ENCODE data around the gene MROH8.
"Not testable (repeated sequence)": the region's sequence is repeated elsewhere in the genome, so short reads cannot be mapped to it uniquely, and the experiment has no call there.

MROH8 gene

GRCh38 chr20:37095599-37096414 is 83.5 kb downstream of the MROH8 start, which contains the start of gene RBL1:
Gene RBL1 (minus strand): TSS chr20:37095997. CDS start chr20:37095928, 69 bp downstream.
- peak; percentile 63 to 66 for DNase-seq (ENCODE audit: low read depth in 2 of 2, low spot score in 1 of 2)

DNA sequence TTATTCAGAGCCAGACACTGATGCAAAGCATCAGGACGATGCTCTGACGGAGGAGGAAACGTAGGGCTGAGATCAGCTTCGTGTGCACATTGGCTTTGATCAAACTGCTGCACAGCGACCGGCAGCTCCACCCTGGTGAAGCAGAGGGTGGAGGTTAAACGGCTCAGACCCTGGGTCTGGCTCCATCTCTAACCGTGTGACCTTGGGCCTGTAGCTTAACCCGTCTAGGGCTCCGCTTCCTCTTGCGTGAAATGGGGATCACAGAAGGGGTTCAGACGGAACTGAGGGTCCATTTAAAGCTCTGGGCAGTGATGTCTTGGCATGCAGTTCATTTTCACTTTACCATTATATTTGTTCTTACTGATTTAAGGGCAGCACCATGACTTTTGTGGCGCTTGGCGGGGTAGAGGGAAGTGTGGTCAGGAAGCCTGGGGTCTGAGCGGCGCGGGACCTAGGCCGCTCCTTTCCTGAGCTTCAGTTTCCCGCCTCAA is 84.2 kb downstream of the MROH8 start:
- DNase-seq (ENCODE audit: low read depth in 2 of 2, low spot score in 1 of 2), result peak in 1 of 2 donors; percentile 3

DNA sequence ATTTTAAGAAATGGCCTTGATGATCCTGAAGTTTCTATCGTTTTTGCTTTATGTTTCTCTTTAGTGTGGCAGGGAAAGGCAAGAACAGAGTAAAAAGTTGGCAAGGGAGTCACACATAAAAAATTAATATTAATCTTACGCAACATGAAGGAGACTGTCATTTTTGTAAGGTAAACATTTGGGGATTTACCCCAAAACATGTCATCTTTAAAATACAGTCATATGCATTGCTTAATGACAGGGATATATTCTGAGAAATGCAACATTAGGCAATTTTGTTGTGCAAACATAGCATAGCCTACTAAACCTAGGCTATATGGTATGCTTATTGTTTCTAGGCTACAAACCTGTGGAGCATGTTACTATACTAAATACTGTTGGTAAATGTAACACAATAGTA is 88.9 kb downstream of the MROH8 start:
- no peak for DNase-seq (ENCODE audit: low read depth in 2 of 2, low spot score in 1 of 2)

- DNase-seq (ENCODE audit: low read depth in 2 of 2, low spot score in 1 of 2), result peak; percentile 13 to 20
Measured at GRCh38 chr20:37081717-37082289, 97.5 kb downstream of the MROH8 start.

DNA sequence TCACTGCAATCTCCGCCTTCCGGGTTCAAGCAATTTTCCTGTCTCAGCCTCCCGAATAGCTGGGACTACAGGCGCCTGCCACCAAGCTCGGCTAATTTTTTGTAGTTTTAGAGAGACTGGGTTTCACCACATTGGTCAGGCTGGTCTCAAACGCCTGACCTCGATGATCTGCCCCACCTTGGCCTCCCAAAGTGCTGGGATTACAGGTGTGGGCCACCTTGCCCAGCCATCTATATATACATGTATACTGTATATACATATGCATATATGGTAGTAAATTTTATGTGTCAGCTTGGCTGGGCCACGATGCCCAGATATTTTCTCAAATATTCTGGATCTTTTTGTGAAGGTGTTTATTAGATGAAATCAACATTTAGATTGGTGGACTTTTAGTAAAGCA is 102.3 kb downstream of the MROH8 start:
- DNase-seq (ENCODE audit: low read depth in 2 of 2, low spot score in 1 of 2), result no peak

- no peak for DNase-seq (ENCODE audit: low read depth in 2 of 2, low spot score in 1 of 2)
Measured at GRCh38 chr20:37075932-37076685, 103.2 kb downstream of the MROH8 start.

GRCh38 chr20:37072293-37073196 is 106.8 kb downstream of the MROH8 start:
- DNase-seq (ENCODE audit: low read depth in 2 of 2, low spot score in 1 of 2), result no peak

DNA sequence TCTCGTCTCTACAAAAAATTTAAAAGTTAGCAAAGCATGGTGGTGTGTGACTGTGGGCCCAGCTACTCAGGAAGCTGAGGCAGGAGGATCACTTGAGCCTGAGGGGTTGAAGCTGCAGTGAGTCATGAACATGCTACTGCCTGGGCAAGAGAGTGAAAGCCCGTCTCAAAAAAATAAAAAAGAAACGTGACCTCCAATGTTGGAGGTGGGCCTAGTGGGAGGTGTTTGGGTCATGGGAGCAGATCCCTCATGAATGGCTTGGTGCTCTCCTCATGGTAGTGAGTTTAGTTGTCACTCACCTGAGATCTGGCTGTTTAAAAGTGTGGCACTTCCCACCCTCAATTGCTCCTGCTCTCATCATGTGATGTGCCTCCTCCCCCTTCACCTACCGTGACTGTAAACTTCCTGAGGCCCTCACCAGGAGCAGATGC is 107.9 kb downstream of the MROH8 start:
- DNase-seq (ENCODE audit: low read depth in 2 of 2, low spot score in 1 of 2), result peak in 1 of 2 donors; percentile 2

DNA sequence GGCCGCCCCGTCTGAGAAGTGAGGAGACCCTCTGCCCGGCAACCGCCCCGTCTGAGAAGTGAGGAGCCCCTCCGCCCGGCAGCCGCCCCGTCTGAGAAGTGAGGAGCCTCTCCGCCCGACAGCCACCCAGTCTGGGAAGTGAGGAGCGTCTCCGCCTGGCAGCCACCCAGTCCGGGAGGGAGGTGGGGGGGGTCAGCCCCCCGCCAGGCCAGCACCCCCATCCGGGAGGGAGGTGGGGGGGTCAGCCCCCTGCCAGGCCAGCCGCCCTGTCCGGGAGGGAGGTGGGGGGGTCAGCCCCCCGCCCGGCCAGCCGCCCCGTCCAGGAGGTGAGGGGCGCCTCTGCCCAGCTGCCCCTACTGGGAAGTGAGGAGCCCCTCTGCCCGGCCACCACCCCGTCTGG is 109.8 kb downstream of the MROH8 start:
- not testable (repeated sequence) for DNase-seq (ENCODE audit: low read depth in 2 of 2, low spot score in 1 of 2)

DNA sequence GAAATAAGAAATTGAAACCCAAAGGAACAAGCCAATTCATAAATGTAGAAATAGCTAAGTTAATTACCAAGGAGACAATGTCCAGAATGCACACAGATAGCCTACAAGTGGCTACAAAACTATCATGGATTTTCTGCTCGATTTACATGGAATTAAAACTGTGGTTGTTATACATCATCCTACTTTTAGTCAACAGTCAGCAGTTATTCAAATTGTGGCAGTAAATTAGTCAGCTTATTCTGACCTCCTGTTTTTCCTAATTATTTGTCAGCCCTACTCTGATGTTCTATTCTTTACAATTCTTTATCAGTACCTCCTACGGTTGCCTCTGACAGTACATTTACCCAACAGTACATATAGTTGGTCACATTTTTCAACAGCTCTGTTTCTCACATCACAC is 113.2 kb downstream of the MROH8 start:
- DNase-seq (ENCODE audit: low read depth in 2 of 2, low spot score in 1 of 2), result no peak

DNA sequence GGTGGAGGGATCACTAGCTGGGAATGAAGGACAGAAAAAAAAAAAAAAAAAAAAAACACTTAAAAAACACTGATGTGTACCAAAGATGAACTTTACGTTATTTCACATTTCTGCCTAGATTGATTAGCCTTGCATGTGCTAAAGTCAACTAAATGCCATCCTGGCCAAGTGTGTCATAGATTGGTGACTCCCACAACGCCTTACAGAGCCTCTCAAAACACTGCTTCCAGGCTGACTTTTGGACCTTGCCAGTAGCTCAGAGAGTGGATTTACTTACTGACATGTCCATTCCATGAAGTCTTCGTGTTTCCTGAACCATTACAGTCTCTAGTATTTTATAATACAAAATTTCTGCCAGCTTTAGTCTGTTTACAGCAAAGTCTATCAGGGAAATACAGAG is 124.1 kb downstream of the MROH8 start:
- no peak for DNase-seq (ENCODE audit: low read depth in 2 of 2, low spot score in 1 of 2)

DNA sequence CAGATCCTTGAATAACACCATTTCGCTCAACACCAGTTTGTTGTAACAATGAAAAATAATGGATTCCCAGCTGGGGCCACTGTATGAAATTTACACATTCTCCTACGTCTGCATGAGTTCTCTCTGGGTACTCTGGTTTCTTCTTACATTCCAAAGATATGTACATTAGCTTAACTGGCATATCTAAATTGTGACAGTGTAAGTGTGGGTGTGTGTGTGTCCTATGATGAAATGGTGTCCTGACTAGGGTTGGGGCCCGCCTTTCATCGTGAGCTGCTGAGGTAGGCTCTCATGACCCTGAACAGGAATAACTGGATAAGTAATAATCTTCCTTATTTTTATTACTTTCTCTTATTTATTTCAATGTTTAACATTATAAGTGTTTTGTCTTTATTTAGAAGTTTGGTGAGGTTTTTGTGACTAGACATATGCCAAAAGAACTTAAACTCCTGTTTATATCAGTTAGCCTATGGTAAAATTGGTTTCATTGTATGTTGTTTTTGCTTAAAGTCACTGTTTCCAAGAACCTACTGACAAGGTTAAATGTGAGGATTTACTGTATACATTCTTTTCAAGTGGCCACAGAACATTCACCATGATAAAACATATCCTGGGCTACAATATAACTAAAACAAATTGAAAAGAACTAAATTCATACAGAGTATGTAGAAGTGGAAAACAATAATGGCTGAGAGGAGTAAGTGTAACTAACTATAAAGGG is 126.0 kb downstream of the MROH8 start:
- DNase-seq (ENCODE audit: low read depth in 2 of 2, low spot score in 1 of 2), result no peak

Measured in stimulated activated CD8-positive, alpha-beta memory T cell treated with anti-CD3 and anti-CD28 coated beads, Interleukin-4, amount 100 ng/mL, for 1 hour (primary cell).